Measurements from ENCODE around the gene SF3A2. TPM values are rescaled to one million over a fixed set of nuclear protein-coding genes. Genes with fewer than 3 reads are reported as not detected.

SF3A2 gene
- total and polyA plus RNA-seq, 2 donors (not counting 3 experiments of a cell fraction or from before 2014, with no cell fraction given), result 21.5 to 164 TPM

DNA sequence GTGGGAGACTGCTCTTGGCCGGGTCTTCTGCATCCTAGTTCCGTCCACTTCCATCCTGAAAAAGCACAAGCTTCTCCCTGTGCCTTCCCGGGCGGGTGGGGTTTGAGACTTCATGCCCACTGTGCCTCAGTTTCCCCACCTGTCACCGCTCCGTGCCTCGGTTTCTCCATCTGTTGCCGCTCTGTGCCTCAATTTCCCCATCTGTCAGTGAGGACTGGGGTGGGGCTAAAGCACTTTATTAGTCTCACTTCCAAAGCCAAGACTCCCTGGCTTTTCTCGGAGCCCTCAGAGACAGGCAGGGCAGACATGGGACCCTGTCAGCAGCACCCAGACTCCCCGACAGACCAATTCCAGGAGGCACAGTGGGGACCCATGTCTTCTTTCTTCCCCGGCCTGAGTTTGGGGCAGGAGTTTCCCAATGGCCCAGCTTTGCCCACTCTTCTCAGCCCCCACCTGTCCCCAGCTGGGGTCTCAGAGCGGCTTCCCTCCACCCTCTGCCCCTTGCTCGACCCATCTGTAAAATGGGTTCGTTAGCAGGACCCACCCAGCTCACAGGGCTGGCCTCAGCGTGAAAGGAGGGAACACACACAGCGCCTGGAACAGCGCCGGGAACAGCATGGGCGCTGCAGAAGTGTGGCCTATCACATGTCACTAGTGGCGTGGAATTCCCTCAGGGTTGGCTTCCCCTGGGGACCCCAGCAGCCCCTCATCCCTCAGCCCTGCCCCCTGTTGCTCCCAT is 49.9 kb downstream of the SF3A2 start:
- FAIRE-seq (no peak), DNase-seq (ENCODE audit: low read depth, low spot score) (no peak)
- no peak for TF ChIP-seq POLR2A (IDR thresholded peaks at IDR 0.05; ENCODE audit: low read depth, low read length)
- TF ChIP-seq JUN (IDR thresholded peaks at IDR 0.05; ENCODE audit: borderline replicate concordance, insufficient read depth, insufficient read length, low read depth), result no peak
- TF ChIP-seq GATA2 (IDR thresholded peaks at IDR 0.05; ENCODE audit: insufficient read depth, insufficient read length, low read depth, low read length), result no peak
- H3K36me3 ChIP-seq (ENCODE audit: control insufficient read depth in 2 of 2, extremely low read depth in 1 of 2, insufficient read depth in 2 of 2, low read length in 2 of 2), result no peaks in the 10 kb centered on the region
- H3K79me2 ChIP-seq (ENCODE audit: control insufficient read depth, insufficient read depth, low read length), result no peaks in the 10 kb centered on the region
- no peak overlapping the region for H3K4me2 ChIP-seq (ENCODE audit: insufficient read depth, low read length)
- ChIA-PET CTCF (interaction anchor here (1.2 to 2.9 kb wide), 4 partner anchors 8 to 25 kb away, joined by 3 to 14 read pairs (median 4); no protein-coding TSS in a partner anchor), POLR2A (no interaction called here)
- no peaks in the 10 kb centered on the region for H4K20me1 ChIP-seq (replicated peaks; ENCODE audit: control insufficient read depth, extremely low read depth, insufficient read depth, low read length)
- no peak overlapping the region for H2AFZ ChIP-seq (ENCODE audit: low read depth, low read length)
- peaks cover 31 to 35% of the 10 kb centered on the region in 2 experiments for H3K27me3 ChIP-seq (ENCODE audit: control insufficient read depth in 2 of 2, insufficient read depth in 2 of 2, low read length in 2 of 2)
- dilution Hi-C loops (cut with MboI; ENCODE audit: extremely low pct_ligation_motif_present, low sequenced_read_pairs) (no loop called here), intact Hi-C loops (cut with micrococcal nuclease) (loop anchor here (5.0 kb wide), 1 partner anchor 41 kb away; the partner anchor contains the start of genes LSM7 and SPPL2B)
- no peak overlapping the region for H3K27ac ChIP-seq (ENCODE audit: insufficient read depth, low read depth, low read length)
- H3K4me3 ChIP-seq (replicated peaks in 1 of 3; ENCODE audit: insufficient read depth in 1 of 3, low read depth in 1 of 3, low read length in 3 of 3), result no peak overlapping the region
- H3K9me3 ChIP-seq (replicated peaks; ENCODE audit: control insufficient read depth, insufficient read depth, low read length), result no peaks in the 10 kb centered on the region
- no peak overlapping the region for H3K9ac ChIP-seq (replicated peaks; ENCODE audit: extremely low read depth, insufficient read depth, low read length)
- no TSS peak for BruUV-seq (replicated peaks)
- H3K4me1 ChIP-seq (ENCODE audit: control insufficient read depth, extremely low read depth, insufficient read depth, low read length), result peaks cover 14% of the 10 kb centered on the region
- H3K9me1 ChIP-seq (replicated peaks; ENCODE audit: control insufficient read depth, extremely low read depth, insufficient read depth, low read length), result no peaks in the 10 kb centered on the region

DNA sequence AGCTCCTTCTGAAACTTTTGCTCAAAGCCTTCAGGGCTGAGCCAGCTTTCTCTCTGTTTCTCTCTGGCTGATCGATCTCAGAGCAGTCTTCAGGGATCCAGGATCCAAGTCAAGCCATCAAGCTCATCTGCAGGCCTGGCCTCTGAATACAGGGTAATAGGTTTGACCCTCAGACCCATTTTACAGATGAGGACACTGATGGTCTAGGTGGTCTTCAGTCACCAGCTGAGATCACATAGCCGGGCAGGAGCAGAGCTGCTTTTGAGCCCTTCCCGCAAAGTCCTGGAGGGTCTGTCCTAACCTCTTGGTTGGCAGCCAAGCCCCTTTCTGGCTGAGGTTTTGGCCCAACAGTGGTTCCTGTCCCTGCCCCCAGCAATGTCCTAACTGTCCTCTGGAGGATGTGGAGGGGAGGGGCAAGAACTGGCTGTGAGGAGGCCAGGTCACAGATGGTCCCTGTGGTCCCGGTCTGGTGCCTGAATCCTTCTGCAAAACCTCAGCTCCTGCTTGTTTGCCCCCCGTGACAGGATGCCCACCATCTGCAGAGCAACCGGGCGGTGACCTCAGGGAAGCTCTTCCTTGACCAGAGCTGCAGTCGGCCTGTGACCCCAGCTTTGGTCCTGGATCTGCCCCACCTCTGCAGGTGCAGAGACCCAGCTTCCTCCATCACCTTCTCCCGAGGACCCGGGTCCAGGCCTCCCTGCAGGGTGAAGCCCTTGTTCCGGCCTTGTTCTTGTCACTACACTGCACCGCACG is 51.1 kb downstream of the SF3A2 start:
- H3K27ac ChIP-seq (ENCODE audit: insufficient read depth, low read depth, low read length), result no peak overlapping the region
- H3K4me3 ChIP-seq (replicated peaks in 1 of 3; ENCODE audit: insufficient read depth in 1 of 3, low read depth in 1 of 3, low read length in 3 of 3), result no peak overlapping the region
- peaks cover 35 to 37% of the 10 kb centered on the region in 2 experiments for H3K27me3 ChIP-seq (ENCODE audit: control insufficient read depth in 2 of 2, insufficient read depth in 2 of 2, low read length in 2 of 2)
- H3K36me3 ChIP-seq (ENCODE audit: control insufficient read depth in 2 of 2, extremely low read depth in 1 of 2, insufficient read depth in 2 of 2, low read length in 2 of 2), result no peaks in the 10 kb centered on the region
- H3K9ac ChIP-seq (replicated peaks; ENCODE audit: extremely low read depth, insufficient read depth, low read length), result no peak overlapping the region
- CTCF ChIA-PET, result interaction anchor here (1.5 to 2.9 kb wide), 4 partner anchors 9 to 28 kb away, joined by 3 to 14 read pairs (median 6); no protein-coding TSS in a partner anchor
- DNase-seq (ENCODE audit: low read depth, low spot score) (no peak), FAIRE-seq (no peak)
- intact Hi-C loops (cut with micrococcal nuclease), result loop anchor here (5.0 kb wide), 1 partner anchor 40 kb away; the partner anchor contains the start of genes LSM7 and SPPL2B
- no peaks in the 10 kb centered on the region for H3K9me1 ChIP-seq (replicated peaks; ENCODE audit: control insufficient read depth, extremely low read depth, insufficient read depth, low read length)
- H4K20me1 ChIP-seq (replicated peaks; ENCODE audit: control insufficient read depth, extremely low read depth, insufficient read depth, low read length), result no peaks in the 10 kb centered on the region
- no peak for TF ChIP-seq JUN (IDR thresholded peaks at IDR 0.05; ENCODE audit: borderline replicate concordance, insufficient read depth, insufficient read length, low read depth)
- no peak for TF ChIP-seq POLR2AphosphoS5 (IDR thresholded peaks at IDR 0.05; ENCODE audit: insufficient read depth, low read depth, low read length)
- no peak for TF ChIP-seq MYC (IDR thresholded peaks at IDR 0.05; ENCODE audit: low read depth, low read length)
- no peak for TF ChIP-seq FOS (IDR thresholded peaks at IDR 0.05; ENCODE audit: borderline replicate concordance, insufficient read depth, low read length)
- no peak for TF ChIP-seq GATA2 (IDR thresholded peaks at IDR 0.05; ENCODE audit: insufficient read depth, insufficient read length, low read depth, low read length)
- no peak for TF ChIP-seq EZH2 (IDR thresholded peaks at IDR 0.05; ENCODE audit: borderline replicate concordance, low read depth, low read length, severe bottlenecking)
- TF ChIP-seq, protein P1, sequence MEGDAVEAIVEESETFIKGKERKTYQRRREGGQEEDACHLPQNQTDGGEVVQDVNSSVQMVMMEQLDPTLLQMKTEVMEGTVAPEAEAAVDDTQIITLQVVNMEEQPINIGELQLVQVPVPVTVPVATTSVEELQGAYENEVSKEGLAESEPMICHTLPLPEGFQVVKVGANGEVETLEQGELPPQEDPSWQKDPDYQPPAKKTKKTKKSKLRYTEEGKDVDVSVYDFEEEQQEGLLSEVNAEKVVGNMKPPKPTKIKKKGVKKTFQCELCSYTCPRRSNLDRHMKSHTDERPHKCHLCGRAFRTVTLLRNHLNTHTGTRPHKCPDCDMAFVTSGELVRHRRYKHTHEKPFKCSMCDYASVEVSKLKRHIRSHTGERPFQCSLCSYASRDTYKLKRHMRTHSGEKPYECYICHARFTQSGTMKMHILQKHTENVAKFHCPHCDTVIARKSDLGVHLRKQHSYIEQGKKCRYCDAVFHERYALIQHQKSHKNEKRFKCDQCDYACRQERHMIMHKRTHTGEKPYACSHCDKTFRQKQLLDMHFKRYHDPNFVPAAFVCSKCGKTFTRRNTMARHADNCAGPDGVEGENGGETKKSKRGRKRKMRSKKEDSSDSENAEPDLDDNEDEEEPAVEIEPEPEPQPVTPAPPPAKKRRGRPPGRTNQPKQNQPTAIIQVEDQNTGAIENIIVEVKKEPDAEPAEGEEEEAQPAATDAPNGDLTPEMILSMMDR (IDR thresholded peaks at IDR 0.05; ENCODE audit: extremely low read depth in 1 of 2, insufficient read depth in 1 of 2, low read depth in 1 of 2, low read length in 2 of 2), result no peak
- TF ChIP-seq POLR2A (IDR thresholded peaks at IDR 0.05; ENCODE audit: low read depth, low read length), result no peak
- TF ChIP-seq, protein P2, sequence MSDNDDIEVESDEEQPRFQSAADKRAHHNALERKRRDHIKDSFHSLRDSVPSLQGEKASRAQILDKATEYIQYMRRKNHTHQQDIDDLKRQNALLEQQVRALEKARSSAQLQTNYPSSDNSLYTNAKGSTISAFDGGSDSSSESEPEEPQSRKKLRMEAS (IDR thresholded peaks at IDR 0.05; ENCODE audit: insufficient read depth, insufficient read length), result no peak
- POLR2A ChIA-PET, result no interaction called here
- no peaks in the 10 kb centered on the region for H3K9me3 ChIP-seq (replicated peaks; ENCODE audit: control insufficient read depth, insufficient read depth, low read length)
- peaks cover 5% of the 10 kb centered on the region for H3K4me1 ChIP-seq (ENCODE audit: control insufficient read depth, extremely low read depth, insufficient read depth, low read length)
- H2AFZ ChIP-seq (ENCODE audit: low read depth, low read length), result no peak overlapping the region
- H3K79me2 ChIP-seq (ENCODE audit: control insufficient read depth, insufficient read depth, low read length), result no peaks in the 10 kb centered on the region
- no TSS peak for BruUV-seq (replicated peaks)
- dilution Hi-C loops (cut with MboI; ENCODE audit: extremely low pct_ligation_motif_present, low sequenced_read_pairs), result no loop called here
- no peak overlapping the region for H3K4me2 ChIP-seq (ENCODE audit: insufficient read depth, low read length)

Measured in endothelial cell of umbilical vein (primary cell).